AG08395 (cell line): ENCODE measurements around the gene PIK3CD.

ENCODE experiments used
- DNase-seq: peaks from one replicate; pipeline ENCODE4 v3.0.0; 2012; ENCODE audit warnings: mixed read lengths, low spot score

The PIK3CD gene

GRCh38 chr1:9774712-9775679 lies 123.5 kb downstream of the PIK3CD start:
- DNase-seq = no peak

- DNase-seq = no peak
These were observed 125.2 kb downstream of the PIK3CD start for GRCh38 chr1:9776685-9777084.
